H1 (cell line): ENCODE results near the gene DENND4A. TPM values are rescaled to one million over a fixed set of nuclear protein-coding genes. Genes with fewer than 3 reads are reported as not detected.
A peak's percentile ranks its signal among the peaks of the same experiment; 100 is the strongest.

Source experiments
- ATF2 ChIP-seq: IDR thresholded peaks from 2 replicates; pipeline ENCODE4 v1.6.1; 2012; ENCODE audit warnings: low read length, inconsistent platforms
- BCL11A ChIP-seq, 2 experiments: IDR thresholded peaks; one replicate each; pipeline ENCODE4 v1.6.1; 2011; ENCODE audit warnings: low read depth in 2 of 2, low read length in 2 of 2, mild to moderate bottlenecking in 2 of 2
- BRCA1 ChIP-seq: IDR thresholded peaks from 2 replicates; pipeline ENCODE4 v1.6.1; 2012; ENCODE audit warnings: low read depth, low read length, improper control_type of control experiment
- CBX5 ChIP-seq: fragments of 300-800, 300-1000 bp; sonication (generic); IDR thresholded peaks from 2 replicates; pipeline ENCODE4 v1.7.1; 2016; ENCODE audit warnings: antibody characterized with exemption, low read length, low read depth
- CREB1 ChIP-seq: IDR thresholded peaks from 2 replicates; pipeline ENCODE4 v1.6.1; 2012; ENCODE audit warnings: inconsistent platforms
- E2F6 ChIP-seq: IDR thresholded peaks from 2 replicates; pipeline ENCODE4 v1.6.1; 2012; ENCODE audit warnings: inconsistent platforms
- EGR1 ChIP-seq: IDR thresholded peaks from 2 replicates; pipeline ENCODE4 v1.6.1; 2011; ENCODE audit warnings: low read depth, low read length, borderline replicate concordance
- JUND ChIP-seq: IDR thresholded peaks from 2 replicates; pipeline ENCODE4 v1.6.1; 2011; ENCODE audit warnings: mild to moderate bottlenecking, improper control_type of control experiment, low read length
- KDM4A ChIP-seq: IDR thresholded peaks from one replicate; pipeline ENCODE4 v1.7.1; 2012; ENCODE audit warnings: low read depth, mild to moderate bottlenecking, moderate library complexity, low read length, inconsistent platforms; ENCODE audit not compliant: severe bottlenecking
- MAFK ChIP-seq: IDR thresholded peaks from 2 replicates; pipeline ENCODE4 v1.6.1; 2012; ENCODE audit warnings: low read depth, mild to moderate bottlenecking, improper control_type of control experiment, low read length
- MAX ChIP-seq: IDR thresholded peaks from 2 replicates; pipeline ENCODE4 v1.6.1; 2012; ENCODE audit warnings: inconsistent platforms
- PHF8 ChIP-seq: fragments of 200-600 bp; sonication (generic); conservative IDR thresholded peaks from 2 replicates; pipeline ENCODE4 v1.7.1; 2012; ENCODE audit warnings: low read depth, mild to moderate bottlenecking, inconsistent platforms, low read length, moderate library complexity
- POU5F1 ChIP-seq: IDR thresholded peaks from 2 replicates; pipeline ENCODE4 v1.6.1; 2011; ENCODE audit warnings: low read depth, mild to moderate bottlenecking, low read length, moderate library complexity
- RBBP5 ChIP-seq: IDR thresholded peaks from 2 replicates; pipeline ENCODE4 v1.7.1; 2012; ENCODE audit warnings: low read depth, mild to moderate bottlenecking, inconsistent platforms, low read length, moderate library complexity, borderline replicate concordance
- RFX5 ChIP-seq: IDR thresholded peaks from 2 replicates; pipeline ENCODE4 v1.6.1; 2011; ENCODE audit warnings: low read depth, low read length, improper control_type of control experiment, borderline replicate concordance
- SAP30 ChIP-seq: fragments of 300-600 bp; sonication (generic); IDR thresholded peaks from 2 replicates; pipeline ENCODE4 v1.7.1; 2012; ENCODE audit warnings: low read length, moderate library complexity, mild to moderate bottlenecking, inconsistent platforms; ENCODE audit not compliant: insufficient read depth, insufficient replicate concordance
- SIN3A ChIP-seq, 2 experiments: IDR thresholded peaks in 1 of 2; conservative IDR thresholded peaks in 1 of 2; 2 replicates each; pipeline ENCODE4 v1.6.1; 2011 to 2012; ENCODE audit warnings: low read length in 2 of 2, improper control_type of control experiment in 1 of 2, low read depth in 1 of 2, mild to moderate bottlenecking in 1 of 2
- SIX5 ChIP-seq: IDR thresholded peaks from 2 replicates; pipeline ENCODE4 v1.6.1; 2011; ENCODE audit warnings: mild to moderate bottlenecking, low read depth, low read length
- SRF ChIP-seq: IDR thresholded peaks from 2 replicates; pipeline ENCODE4 v1.6.1; 2011; ENCODE audit warnings: mild to moderate bottlenecking, low read depth, low read length, moderate library complexity
- SUZ12 ChIP-seq: fragments of 200-600 bp; sonication (generic); IDR thresholded peaks from 2 replicates; pipeline ENCODE4 v1.6.1; 2012; ENCODE audit warnings: mild to moderate bottlenecking, inconsistent platforms, low read length, moderate library complexity, mixed read lengths
- TCF12 ChIP-seq: IDR thresholded peaks from 2 replicates; pipeline ENCODE4 v1.6.1; 2011; ENCODE audit warnings: low read depth, mild to moderate bottlenecking, low read length
- polyA plus RNA-seq, 7 experiments: library from polyadenylated mRNA; depleted of rRNA in 3 of 7; stranded (reverse) in 5 of 7; unstranded in 2 of 7; fragments of >200 nt in 5 of 7; fragments of 200-250 nt in 2 of 7; gene quantifications; 1 replicate in 5 of 7; 2 replicates in 1 of 7; 4 replicates in 1 of 7; pipeline versions ENCODE4 v1.2.1 to v1.2.3, GENCODE V29; 2011 to 2013; ENCODE audit warnings: missing spikeins in 2 of 7, mixed read lengths in 2 of 7
- total RNA-seq: library from RNA; stranded (reverse); fragmentation: NEBNext Ultra II Directional; extraction: Animal tissue kit (Norgen Biotek cat#: 25700); gene quantifications from 2 replicates; pipeline ENCODE4 v1.2.1, GENCODE V29; 2021

DENND4A gene
- total and polyA plus RNA-seq, 2 of the 8 experiments (the other 6 are each of a cell fraction or from before 2014, with no cell fraction given), result 1.3 to 4.7 TPM

GRCh38 chr15:65610871-65611718, 181.0 kb downstream of the DENND4A start, which contains the start of gene INTS14 (continued):
- TF ChIP-seq CREB1, result peak; percentile 71
- TF ChIP-seq BRCA1, result no peak
- peak; percentile 97 for TF ChIP-seq PHF8
- TF ChIP-seq RBBP5, result peak; percentile 95; the same call in 1 of the 2 replicates
- TF ChIP-seq SAP30, result no peak
- TF ChIP-seq SRF, result peak; percentile 57; the same call in 1 of the 2 replicates
- peak; percentile 25; the same call in 1 of the 2 replicates for TF ChIP-seq POU5F1
- TF ChIP-seq SIX5, result peak; percentile 33; the same call in 1 of the 2 replicates
- TF ChIP-seq SUZ12, result no peak
- TF ChIP-seq CBX5, result no peak
- TF ChIP-seq MAX, result peak; percentile 89
- no peak for TF ChIP-seq MAFK
- TF ChIP-seq TCF12, result 0 out of 2 replicates have a peak, but pooled peaks have one; percentile 35
- TF ChIP-seq RFX5, result no peak
- TF ChIP-seq ATF2, result no peak; the same call in 1 of the 2 replicates
- no peak for TF ChIP-seq BCL11A (IDR thresholded peaks at IDR 0.05; ENCODE audit: low read depth in 2 of 2, low read length in 2 of 2)
- TF ChIP-seq SIN3A (conservative IDR thresholded peaks at IDR 0.05 in 1 of 2, IDR thresholded peaks at IDR 0.05 in 1 of 2; ENCODE audit: low read depth in 1 of 2, low read length in 2 of 2), result peak; percentile 80 to 92; a peak in 2 of 4 replicates
- TF ChIP-seq E2F6, result peak; percentile 71
- TF ChIP-seq JUND, result no peak
- TF ChIP-seq KDM4A, result peak; percentile 64
- TF ChIP-seq EGR1, result peak; percentile 59
